IPS-18a (cell line): ENCODE measurements around the gene C11orf91.
"Not testable (repeated sequence)": the region's sequence is repeated elsewhere in the genome, so short reads cannot be mapped to it uniquely, and the experiment has no call there.

Experiments
- H3K27ac ChIP-seq: one replicate; pipeline ENCODE4 v1.5.1; 2013; ENCODE audit warnings: low read length
- H3K27me3 ChIP-seq: one replicate; pipeline ENCODE4 v1.6.1; 2013; ENCODE audit warnings: mild to moderate bottlenecking, low read length; ENCODE audit not compliant: control insufficient read depth, insufficient read depth
- H3K36me3 ChIP-seq: one replicate; pipeline ENCODE4 v1.6.1; 2013; ENCODE audit warnings: low read depth, low read length; ENCODE audit not compliant: control insufficient read depth
- H3K4me1 ChIP-seq: one replicate; pipeline ENCODE4 v1.6.1; 2013; ENCODE audit warnings: low read depth, low read length; ENCODE audit not compliant: control insufficient read depth
- H3K4me3 ChIP-seq: one replicate; pipeline ENCODE4 v1.5.1; 2013; ENCODE audit warnings: low read length
- H3K9ac ChIP-seq: one replicate; pipeline ENCODE4 v1.6.1; 2013; ENCODE audit warnings: mild to moderate bottlenecking, low read length, moderate library complexity
- H3K9me3 ChIP-seq: one replicate; pipeline ENCODE4 v1.6.1; 2013; ENCODE audit warnings: low read depth, low read length; ENCODE audit not compliant: control insufficient read depth

Gene C11orf91

GRCh38 chr11:33678616-33679015 lies 22.0 kb downstream of the C11orf91 start:
- not testable (repeated sequence) for H3K27me3 ChIP-seq, H3K36me3 ChIP-seq, H3K4me3 ChIP-seq, H3K4me1 ChIP-seq, H3K27ac ChIP-seq, H3K9me3 ChIP-seq, H3K9ac ChIP-seq

DNA sequence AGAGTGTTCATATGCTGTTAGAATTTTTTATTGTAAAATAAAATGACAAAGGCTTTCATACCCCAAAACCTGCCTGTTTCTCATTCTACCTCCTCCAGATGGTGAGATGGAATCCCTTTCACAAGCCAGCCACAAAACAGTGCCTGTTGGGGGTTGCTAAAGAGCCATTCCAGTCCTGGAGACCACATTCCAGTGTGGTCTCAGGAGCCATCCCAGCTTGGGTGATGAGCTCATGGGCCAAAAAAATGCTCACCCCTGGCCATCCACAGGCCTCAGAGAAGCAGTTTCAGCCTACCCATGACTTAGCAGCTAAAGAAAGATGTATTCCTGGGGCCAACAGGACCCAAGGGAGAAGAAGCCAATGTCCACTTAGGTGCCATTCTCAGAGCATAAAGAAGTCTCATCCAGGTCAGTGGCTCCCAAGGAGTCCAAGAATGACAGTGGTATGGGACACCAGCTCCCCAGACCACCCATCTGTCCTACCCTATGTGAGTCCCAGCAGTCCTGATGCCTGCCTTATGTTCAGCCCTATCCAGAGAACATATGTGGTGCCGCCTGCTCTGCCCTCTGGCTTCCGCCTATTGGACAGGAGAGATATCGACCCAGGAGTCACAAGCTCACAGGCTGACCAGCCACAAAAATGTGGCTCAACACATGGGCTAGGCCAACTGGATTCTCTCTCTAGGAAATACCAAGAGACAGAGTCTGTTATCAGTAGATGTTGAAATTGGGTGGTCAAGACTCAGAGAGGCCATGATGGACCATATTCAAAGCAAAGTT lies 26.4 kb downstream of the C11orf91 start:
- H3K9me3 ChIP-seq, result no peaks in the 10 kb centered on the region
- H3K4me3 ChIP-seq, result no peak overlapping the region
- no peak overlapping the region for H3K9ac ChIP-seq
- H3K4me1 ChIP-seq, result peaks cover 4% of the 10 kb centered on the region
- H3K27ac ChIP-seq, result no peak overlapping the region
- H3K27me3 ChIP-seq, result no peaks in the 10 kb centered on the region
- H3K36me3 ChIP-seq, result no peaks in the 10 kb centered on the region

DNA sequence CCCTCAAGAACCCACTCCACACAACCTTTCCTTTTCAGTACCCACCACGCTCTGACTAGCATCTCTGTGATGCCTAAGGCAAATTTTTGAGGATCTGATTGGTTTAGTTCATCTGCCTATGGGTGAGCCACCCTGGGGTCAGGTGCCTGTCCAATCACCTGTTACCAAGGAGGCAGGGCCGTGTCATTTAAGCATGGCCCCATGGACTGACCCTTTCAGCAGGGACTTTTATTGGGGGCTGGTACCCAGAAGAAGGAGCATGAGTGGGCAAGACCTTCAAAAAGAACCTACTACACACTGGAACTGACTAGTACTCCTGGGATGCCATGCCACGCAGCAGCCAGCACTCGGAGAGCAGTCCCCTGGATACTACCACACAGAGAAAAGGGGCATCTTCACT lies 28.4 kb downstream of the C11orf91 start:
- Histone ChIP-seq H3K4me3 (no peak overlapping the region), H3K36me3 (no peaks in the 10 kb centered on the region), H3K4me1 (peaks cover 18% of the 10 kb centered on the region), H3K9ac (no peak overlapping the region), H3K27me3 (no peaks in the 10 kb centered on the region), H3K9me3 (no peaks in the 10 kb centered on the region), H3K27ac (no peak overlapping the region)

DNA sequence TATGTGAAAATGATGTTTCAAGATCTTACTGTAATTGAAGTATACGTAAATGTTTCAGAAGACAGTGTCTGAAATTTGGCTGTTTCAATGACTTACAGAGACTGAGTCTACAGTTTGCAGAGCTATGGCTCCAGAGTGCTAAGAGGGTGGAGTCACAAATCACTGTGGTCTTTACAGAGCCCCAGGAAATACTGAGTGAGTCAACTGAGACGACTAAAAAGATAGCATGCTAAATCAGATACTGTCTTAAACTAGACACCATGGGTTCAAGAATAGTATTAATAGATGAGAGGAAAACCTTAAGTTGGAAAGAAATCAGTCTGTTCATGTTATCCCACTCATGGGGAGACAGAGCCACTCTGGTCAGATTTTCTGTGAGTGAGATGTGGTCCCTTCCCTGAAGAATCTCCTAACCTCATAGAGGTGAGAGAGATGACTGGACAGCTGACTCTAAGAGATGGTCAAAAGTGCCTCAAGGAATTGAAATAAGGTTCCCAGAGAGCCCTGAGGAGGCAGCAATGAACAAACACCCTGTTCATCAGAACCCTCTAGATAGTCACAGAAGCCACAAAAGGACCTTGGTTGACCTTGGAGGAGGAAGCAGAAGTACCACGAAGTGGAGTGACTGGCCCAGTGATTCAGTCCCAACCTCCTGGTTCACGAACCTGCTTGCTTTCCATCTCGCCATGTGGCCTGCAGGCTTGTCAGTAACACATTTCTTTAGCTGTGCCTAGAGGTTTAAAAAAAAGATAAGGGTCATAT lies 30.2 kb downstream of the C11orf91 start:
- Histone ChIP-seq H3K9ac (no peak overlapping the region), H3K4me1 (peaks cover 18% of the 10 kb centered on the region), H3K4me3 (no peak overlapping the region), H3K27ac (no peak overlapping the region), H3K36me3 (no peaks in the 10 kb centered on the region), H3K27me3 (no peaks in the 10 kb centered on the region), H3K9me3 (no peaks in the 10 kb centered on the region)

- no peaks in the 10 kb centered on the region for H3K27me3 ChIP-seq
- H3K9me3 ChIP-seq, result no peaks in the 10 kb centered on the region
- no peak overlapping the region for H3K9ac ChIP-seq
- H3K27ac ChIP-seq, result no peak overlapping the region
- H3K4me1 ChIP-seq, result peaks cover 18% of the 10 kb centered on the region
- H3K4me3 ChIP-seq, result no peak overlapping the region
- H3K36me3 ChIP-seq, result no peaks in the 10 kb centered on the region
These were observed 30.9 kb downstream of the C11orf91 start for GRCh38 chr11:33669598-33670249.

DNA sequence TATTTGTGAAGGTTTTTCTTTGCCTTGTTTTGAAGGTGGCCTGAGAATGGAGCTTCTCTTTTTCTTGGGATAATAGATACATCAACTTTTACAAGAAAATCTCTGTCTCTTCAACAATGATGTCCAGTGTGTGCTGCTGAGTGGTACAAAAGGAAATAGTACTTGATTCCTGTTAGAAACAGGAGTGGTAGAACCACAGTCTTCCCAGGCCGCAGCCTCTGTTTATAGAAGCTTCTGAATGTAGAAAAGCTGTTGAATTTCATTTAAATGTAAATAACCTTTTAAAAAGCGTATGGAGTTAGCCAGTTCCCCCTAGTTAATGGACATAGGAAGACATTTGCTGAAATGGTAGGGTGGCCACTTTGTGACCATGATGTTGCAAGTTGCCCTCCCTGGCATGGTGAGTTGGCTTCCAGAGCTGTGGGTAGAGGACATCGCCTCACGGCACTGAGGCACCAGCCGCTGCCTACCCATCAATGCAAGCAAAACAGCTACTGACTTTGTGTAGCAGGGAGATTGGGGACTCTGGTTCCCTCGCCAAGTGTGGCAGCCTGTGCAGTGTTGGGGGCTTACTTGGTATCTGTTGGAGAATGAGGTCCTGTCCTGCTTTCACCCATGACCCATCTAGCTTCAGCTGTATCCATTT lies 31.6 kb downstream of the C11orf91 start:
- Histone ChIP-seq H3K9me3 (no peaks in the 10 kb centered on the region), H3K4me3 (no peak overlapping the region), H3K4me1 (peaks cover 18% of the 10 kb centered on the region), H3K27me3 (no peaks in the 10 kb centered on the region), H3K9ac (no peak overlapping the region), H3K36me3 (no peaks in the 10 kb centered on the region), H3K27ac (no peak overlapping the region)

DNA sequence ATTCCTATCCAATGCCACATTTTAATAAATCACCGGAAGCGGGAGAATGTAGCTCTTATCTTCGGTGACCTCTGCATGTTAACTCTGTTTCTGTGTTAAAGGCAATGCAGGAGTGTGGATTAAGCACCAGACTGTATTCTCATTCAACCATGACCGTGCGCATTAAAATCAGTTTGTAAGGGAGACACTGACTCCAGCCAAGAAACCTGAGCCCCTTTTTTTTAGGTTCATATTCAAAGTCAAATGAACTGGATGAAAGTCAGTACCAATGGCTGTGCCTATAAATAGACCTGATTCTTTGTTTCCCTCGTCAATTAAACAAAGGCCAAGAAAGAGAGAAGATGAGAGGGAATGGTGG lies 32.2 kb downstream of the C11orf91 start:
- Histone ChIP-seq H3K9ac (no peak overlapping the region), H3K27me3 (no peaks in the 10 kb centered on the region), H3K27ac (no peak overlapping the region), H3K4me3 (no peak overlapping the region), H3K4me1 (peaks cover 18% of the 10 kb centered on the region), H3K9me3 (no peaks in the 10 kb centered on the region), H3K36me3 (no peaks in the 10 kb centered on the region)

DNA sequence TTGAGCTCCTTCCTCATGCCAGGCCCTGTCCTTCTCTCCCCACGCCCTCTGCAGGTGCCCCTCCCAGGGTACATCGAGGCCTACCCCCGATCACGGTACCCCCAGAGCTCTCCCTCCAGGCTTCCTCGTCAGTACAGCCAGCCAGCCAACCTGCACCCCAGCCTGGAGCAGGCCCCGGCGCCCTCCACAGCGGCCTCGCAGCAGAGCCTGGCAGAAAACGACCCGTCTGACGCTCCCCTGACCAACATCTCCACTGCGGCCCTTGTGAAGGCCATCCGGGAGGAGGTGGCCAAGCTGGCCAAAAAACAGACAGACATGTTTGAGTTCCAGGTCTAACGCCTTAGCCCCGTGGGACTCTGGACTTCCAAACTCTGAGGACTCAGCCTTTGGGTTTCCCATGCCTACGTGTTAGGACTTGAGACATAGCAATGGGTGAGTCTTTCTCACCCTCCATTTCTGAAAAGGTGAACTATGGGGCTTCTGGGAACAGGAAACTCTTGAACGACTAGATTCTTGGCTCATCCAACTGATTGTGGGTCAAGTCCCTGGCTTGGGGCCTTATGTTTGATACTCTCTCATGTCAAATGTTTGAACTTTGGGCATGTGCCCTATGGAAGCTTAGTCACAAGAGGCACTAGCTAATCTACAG lies 32.7 kb downstream of the C11orf91 start:
- Histone ChIP-seq H3K27ac (no peak overlapping the region), H3K4me3 (no peak overlapping the region), H3K4me1 (peaks cover 18% of the 10 kb centered on the region), H3K9ac (no peak overlapping the region), H3K27me3 (no peaks in the 10 kb centered on the region), H3K36me3 (no peaks in the 10 kb centered on the region), H3K9me3 (no peaks in the 10 kb centered on the region)

DNA sequence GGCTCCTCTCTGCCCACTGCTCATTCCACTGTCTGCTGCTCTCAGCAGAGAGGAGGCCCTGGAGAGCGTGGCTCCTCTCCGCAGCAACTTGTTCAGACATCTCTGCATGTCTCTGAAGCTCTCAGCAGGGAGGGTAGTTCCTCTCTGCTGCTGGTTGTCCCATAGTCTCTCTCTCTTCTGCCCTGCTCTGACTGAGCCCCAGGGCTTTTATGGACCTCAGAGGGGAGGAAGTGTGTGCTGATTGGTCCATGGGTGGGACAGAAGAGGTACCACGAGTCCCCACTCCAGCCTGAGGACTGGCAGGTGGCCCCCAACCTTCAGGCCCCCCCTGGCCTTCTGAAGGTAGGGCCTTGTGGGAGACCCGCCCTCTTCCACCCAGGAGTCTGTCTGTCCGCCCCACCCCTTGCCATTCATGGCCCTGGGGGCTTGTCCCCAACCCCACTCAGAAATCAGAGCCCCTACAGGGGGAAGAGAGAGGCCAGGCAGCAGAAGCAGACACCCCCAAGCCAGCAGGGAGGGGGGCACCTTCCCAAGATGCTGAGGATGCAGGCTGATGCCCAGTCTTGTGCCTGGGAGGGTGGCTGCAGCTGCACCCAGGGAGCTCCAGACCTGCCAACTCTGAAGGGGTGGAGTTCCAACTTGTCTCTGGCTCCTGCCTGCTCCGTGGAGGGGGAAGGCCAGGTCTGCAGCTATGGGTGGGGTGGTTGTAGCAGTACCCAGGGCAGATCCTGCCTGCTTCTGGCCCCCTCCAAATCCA lies 35.1 kb downstream of the C11orf91 start:
- H3K27ac ChIP-seq, result no peak overlapping the region
- no peaks in the 10 kb centered on the region for H3K9me3 ChIP-seq
- no peak overlapping the region for H3K4me3 ChIP-seq
- no peaks in the 10 kb centered on the region for H3K36me3 ChIP-seq
- peaks cover 25% of the 10 kb centered on the region for H3K4me1 ChIP-seq
- H3K9ac ChIP-seq, result no peak overlapping the region
- H3K27me3 ChIP-seq, result no peaks in the 10 kb centered on the region

- no peak overlapping the region for H3K4me3 ChIP-seq
- no peaks in the 10 kb centered on the region for H3K9me3 ChIP-seq
- no peak overlapping the region for H3K27ac ChIP-seq
- H3K36me3 ChIP-seq, result no peaks in the 10 kb centered on the region
- peaks cover 25% of the 10 kb centered on the region for H3K4me1 ChIP-seq
- no peak overlapping the region for H3K9ac ChIP-seq
- no peaks in the 10 kb centered on the region for H3K27me3 ChIP-seq
These were observed 35.8 kb downstream of the C11orf91 start for GRCh38 chr11:33664827-33665226.
